C4-2B (cell line): ENCODE data around the gene ODR4.

Experiments used
- ZFX ChIP-seq: fragments of 450-650 bp; IDR thresholded peaks from 2 replicates; pipeline ENCODE4 v1.6.1; 2017
- TF ChIP-seq, protein P1 (sequence below): fragments of 450-650 bp; conservative IDR thresholded peaks from 2 replicates; pipeline ENCODE4 v1.5.1; 2017; ENCODE audit warnings: mild to moderate bottlenecking

DNA sequence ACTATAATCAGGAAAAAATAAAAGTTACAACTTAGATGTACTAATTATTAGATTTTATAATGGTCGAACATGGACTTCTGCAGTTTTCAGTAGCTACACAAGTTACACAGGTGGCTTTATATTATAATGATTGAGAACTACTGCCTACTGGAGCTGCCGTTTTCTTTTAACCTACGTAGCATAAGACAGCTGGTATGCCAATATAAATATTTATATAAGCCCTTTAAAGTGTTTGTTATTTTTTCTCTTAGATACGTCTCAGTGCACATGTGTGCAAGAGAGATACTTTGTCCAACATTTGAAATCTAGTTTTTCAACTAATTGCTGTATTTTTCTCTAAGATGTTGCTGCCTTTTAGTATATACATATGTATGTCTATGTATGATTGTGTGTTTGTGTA is 42.9 kb downstream of the ODR4 start:
- TF ChIP-seq, protein P1, sequence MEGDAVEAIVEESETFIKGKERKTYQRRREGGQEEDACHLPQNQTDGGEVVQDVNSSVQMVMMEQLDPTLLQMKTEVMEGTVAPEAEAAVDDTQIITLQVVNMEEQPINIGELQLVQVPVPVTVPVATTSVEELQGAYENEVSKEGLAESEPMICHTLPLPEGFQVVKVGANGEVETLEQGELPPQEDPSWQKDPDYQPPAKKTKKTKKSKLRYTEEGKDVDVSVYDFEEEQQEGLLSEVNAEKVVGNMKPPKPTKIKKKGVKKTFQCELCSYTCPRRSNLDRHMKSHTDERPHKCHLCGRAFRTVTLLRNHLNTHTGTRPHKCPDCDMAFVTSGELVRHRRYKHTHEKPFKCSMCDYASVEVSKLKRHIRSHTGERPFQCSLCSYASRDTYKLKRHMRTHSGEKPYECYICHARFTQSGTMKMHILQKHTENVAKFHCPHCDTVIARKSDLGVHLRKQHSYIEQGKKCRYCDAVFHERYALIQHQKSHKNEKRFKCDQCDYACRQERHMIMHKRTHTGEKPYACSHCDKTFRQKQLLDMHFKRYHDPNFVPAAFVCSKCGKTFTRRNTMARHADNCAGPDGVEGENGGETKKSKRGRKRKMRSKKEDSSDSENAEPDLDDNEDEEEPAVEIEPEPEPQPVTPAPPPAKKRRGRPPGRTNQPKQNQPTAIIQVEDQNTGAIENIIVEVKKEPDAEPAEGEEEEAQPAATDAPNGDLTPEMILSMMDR, result no peak
- TF ChIP-seq ZFX, result no peak
